ENCODE measurements around the gene HK1.
"Not testable (repeated sequence)": the region's sequence is repeated elsewhere in the genome, so short reads cannot be mapped to it uniquely, and the experiment has no call there.

Gene HK1

DNA sequence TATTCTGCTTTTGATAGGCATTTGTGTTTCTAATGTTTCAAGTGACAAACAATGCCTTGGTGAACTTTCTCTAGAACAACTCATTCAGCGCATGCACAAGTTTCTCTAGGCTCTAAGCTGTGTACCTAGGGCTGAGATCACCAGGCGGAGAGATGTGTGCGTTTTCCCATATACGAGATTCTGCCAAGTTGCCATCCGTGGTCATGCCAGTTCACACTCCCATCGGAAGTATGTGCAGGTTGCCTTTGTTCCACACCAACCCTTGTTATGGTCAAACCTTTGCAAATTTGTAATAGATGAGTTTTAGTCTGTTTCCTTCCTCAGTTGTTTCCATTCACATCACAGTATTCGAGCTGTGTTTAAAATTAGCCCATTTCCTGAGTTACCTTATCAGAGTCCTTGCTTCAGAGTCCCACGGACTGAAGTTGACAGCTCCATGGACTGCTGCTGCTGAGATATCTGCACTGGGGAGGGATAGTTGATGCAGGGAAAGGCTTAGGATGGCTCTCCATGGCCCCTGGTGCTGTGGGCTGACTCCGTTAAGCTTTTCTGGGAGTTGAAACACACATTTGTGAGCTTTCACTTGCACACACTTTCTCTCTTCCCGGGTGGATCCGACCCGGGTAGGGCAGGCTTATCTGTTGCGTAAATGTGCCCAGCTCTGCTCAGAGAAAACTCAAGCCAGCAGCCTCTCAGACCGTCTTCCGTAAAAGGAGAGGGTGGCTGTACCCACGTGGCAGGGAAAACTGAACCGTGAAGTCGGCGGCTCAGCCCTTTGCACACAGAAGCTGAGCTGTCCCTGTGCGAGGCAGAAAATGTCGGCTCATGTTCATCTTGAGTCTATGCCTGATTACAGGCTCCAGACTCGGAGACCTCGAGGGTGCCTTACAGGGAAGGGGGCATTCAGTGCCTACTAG lies 49.4 kb downstream of the HK1 start:
- DNase-seq (ENCODE audit: low read depth in 2 of 2) = no peak

DNA sequence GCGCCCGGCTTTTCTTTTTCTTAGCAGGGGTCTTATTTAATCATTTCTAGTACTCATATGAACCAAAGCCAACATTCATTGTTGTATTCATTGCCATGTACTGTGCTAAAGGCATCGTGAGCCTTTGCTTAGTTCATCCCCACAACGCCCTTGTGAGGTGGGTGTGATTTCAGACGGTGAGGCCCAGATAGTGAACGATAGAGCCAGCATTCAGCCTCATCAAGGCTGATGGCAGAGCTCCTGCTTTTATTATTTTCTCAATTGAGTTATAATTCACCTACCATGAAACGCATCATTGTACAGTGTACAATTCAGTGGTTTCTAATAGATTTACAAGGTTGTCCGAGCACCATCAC lies 50.1 kb downstream of the HK1 start:
- no peak for DNase-seq (ENCODE audit: low read depth in 2 of 2)

DNA sequence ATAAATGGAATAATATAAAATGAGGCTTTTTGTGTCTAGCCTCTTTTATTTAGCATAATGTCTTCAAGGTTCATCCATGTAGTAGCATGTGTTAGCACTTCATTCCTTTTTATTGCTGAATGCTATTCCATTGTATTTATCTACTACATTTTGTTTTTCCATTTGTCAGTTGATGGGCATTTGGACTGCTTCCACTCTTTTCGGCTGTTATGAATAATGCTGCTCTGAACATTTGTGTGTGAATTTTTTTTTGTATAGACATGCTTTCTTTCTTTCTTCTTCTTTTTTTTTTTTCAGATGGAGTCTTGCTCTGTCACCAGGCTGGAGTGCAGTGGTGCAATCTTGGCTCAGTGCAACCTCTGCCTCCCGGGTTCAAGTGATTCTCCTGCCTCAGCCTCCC lies 50.6 kb downstream of the HK1 start:
- not testable (repeated sequence) for DNase-seq (ENCODE audit: low read depth in 2 of 2)

DNA sequence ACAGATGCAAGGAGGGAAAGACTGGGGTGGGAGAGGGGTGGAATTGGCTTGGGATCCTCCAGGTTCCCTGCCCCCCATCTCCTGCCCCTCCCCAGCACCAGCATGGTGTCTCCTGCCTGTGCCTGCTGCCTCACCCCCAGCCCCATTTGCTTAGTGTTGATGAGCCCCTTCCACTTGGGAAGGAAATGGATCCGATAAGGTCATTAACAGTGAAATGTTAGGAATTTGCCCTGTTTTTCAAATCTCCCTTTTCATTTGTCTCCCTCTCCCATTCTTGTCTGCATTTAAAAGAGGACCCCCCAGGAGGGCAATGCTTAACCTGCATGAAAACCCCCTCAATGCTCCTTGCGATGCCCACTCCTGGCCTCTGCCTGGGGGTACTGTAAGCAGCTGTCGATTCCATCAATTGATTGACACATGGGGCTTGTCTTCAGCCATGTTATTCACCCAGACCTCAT lies 51.5 kb downstream of the HK1 start:
- DNase-seq (ENCODE audit: low read depth in 2 of 2) = no peak

DNA sequence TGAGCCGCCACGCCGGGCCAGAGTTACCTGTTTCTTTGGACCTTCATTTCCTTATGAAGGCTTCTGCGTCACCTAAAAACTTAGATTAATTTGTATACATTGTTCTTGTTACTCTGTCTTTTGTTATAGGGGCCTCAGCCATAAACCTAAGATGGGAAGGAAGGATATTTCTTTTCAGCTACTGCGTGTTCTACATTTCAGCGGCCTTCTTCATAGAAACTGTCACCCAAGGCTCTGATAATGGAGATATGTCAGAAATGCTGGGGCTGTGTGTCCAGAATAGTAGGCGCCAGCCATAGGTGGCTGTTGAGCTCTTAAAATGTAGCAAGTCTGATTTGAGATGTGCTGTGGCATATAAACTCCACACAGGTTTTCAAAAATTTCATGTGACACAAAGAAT lies 52.9 kb downstream of the HK1 start:
- no peak for DNase-seq (ENCODE audit: low read depth in 2 of 2)

DNA sequence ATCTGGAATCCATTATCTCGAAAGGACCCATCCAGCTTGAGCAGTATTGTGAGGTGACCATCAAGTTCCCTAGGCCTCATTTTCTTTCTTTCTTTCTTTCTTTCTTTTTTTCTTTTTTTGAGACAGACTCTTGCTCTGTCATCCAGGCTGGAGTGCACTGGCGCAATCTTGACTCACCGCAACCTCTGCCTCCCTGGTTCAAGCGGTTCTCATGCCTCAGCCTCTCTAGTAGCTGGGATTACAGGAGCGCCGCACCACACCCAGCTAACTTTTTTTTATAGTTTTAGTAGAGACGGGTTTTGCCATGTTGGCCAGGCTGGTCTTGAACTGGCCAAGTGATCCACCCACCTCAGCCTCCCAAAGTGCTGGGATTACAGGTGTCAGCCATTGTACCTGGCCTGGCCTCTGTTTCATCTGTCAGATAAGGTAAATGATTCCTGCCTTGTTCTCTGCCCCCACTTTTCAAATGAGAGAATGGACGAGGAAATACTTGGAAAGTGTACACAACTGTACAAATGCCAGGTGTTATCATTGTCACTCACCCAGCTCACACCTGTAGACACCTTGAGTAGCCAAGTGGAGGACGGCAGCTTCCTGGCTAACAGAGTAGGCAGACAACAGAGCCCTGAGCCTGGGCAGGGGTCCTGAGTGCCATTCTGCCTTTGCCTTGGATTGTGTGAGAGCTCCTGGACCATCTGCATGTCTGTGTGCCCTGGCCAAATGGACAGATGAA lies 54.1 kb downstream of the HK1 start:
- DNase-seq (ENCODE audit: low read depth in 2 of 2) = no peak

DNA sequence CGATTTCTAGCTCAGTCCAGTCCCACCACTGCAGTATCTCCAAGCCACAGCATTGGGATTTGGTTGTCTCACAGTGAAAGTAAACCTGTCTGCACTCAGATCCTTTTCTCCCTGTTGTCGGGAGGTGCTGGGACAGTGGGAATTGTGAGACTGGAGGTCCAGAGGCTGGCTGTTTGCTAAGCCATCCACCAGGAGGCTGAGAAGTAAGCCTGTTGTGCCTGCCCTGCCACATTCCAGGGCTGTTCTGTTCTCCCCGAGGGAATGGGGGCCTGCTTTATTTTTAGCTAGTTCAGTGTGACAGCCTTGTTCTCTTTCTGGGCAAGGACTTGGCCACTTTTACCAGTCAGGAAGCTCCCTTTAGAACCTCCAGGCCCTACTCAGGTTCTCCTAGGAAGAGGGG lies 54.9 kb downstream of the HK1 start:
- no peak for DNase-seq (ENCODE audit: low read depth in 2 of 2)

DNA sequence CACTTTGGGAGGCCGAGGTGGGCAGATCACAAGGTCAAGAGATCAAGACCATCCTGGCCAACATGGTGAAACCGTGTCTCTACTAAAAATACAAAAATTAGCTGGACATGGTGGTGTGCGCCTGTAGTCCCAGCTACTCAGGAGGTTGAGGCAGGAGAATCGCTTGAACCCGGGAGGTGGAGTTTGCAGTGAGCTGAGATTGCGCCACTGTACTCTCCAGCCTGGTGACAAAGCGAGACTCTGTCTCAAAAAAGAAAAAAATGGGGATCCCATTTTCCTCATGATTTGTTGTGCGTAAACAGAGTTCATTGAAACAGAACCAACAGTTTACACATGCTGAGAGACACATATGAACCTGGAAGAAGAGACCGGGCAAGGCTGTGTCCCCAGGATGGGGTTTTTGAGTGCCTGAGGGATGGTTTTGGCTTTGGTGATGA lies 55.6 kb downstream of the HK1 start:
- DNase-seq (ENCODE audit: low read depth in 2 of 2) = not testable (repeated sequence)

DNA sequence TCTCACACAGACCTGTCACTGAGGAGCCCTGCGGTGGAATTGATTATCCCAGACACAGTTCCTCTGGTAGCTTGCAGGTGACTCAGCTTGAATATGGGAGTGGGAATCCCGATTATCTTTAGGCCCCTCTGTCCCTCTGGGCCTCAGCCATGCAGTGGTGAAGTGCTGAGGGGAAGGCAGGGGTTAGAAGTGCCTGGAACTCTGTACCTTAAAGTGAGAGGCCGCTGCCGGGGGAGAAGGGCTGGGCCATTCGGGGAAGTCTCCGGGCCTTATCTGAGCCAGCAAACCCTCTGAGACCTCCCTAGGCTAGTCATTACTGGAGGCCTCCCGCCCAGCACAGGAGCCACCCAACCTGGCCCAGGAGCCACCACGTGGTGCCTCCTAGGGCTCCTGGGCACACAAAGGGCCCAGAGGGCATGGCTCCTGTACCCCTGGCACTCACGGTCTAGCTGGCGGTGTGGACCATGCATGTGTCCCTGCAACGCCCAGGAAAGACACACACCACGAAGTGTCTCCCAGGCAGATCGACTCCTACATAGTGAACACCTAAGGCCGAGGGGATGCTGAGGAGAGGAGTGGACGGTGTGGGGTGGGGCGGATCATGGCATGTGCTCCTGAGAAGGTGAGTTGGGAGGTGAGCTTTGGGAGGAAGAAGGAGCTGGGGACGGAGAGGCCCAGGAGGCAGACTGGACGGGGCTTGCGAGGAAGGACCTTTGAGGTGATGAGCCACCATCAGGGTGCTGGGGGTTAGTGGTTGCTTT lies 56.2 kb downstream of the HK1 start:
- no peak for DNase-seq (ENCODE audit: low read depth in 2 of 2)

DNA sequence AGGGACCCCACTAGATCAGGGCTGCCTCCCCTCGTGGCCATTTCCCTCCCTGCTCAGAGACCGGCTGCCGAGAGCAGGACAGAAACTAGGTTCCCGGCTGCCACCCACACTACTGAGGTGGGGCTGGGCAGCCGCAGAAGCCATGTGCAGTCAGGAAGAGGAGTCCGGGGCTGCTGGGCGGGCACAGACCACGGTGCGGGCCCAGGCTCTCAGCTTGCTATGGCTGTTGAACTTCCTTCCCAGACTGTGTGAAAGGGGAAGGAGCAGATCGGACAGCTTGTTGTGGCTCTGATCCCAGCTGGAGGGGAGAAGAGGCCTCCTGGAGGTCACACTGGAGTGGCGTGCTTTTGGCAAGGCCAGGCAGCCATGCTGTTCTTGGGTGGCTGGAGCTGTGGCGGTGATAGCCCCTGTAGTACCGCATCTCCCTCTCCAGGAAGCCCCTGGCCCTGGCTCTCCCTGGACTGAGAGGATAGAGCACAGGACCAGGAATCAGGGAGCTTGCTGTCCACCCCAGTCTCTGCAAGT lies 56.8 kb downstream of the HK1 start:
- peak in 1 of 2 donors; percentile 12 for DNase-seq (ENCODE audit: low read depth in 2 of 2)

DNA sequence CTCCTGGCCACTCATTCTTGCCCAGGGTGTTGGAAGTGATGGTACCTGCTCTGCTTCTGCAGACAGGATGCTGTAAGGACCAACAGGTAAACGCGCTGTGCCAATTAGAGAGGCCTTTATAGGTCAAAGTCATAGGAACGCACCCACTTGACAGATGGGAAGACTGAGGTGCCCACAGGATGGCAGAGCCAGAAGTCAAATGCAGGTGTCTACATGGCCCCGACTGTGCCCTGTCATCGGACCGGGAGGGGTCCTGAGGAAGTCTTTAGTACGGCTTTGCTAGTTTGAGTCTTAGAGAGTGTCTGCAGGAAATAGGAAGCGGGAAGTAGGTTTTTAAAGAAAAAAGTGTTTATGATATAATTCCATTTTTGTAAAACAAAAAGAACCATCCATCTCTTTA lies 57.3 kb downstream of the HK1 start:
- no peak for DNase-seq (ENCODE audit: low read depth in 2 of 2)

DNA sequence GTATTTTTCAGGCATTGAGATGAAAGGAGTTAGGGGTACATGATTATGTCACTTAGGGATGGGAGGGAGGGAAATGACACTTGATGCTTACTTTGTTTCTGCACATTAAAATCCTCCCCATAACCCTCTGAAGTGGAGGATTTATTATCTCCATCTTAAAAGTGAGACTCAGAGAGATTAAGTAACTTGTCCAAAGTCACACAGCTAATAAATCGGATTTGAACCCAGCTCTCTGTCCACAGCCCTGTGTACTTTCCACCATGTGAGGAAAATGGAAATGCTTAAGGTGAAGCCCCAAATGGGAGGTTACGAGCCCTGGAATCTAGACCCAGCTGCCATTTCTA lies 58.6 kb downstream of the HK1 start:
- DNase-seq (ENCODE audit: low read depth in 2 of 2) = no peak

DNA sequence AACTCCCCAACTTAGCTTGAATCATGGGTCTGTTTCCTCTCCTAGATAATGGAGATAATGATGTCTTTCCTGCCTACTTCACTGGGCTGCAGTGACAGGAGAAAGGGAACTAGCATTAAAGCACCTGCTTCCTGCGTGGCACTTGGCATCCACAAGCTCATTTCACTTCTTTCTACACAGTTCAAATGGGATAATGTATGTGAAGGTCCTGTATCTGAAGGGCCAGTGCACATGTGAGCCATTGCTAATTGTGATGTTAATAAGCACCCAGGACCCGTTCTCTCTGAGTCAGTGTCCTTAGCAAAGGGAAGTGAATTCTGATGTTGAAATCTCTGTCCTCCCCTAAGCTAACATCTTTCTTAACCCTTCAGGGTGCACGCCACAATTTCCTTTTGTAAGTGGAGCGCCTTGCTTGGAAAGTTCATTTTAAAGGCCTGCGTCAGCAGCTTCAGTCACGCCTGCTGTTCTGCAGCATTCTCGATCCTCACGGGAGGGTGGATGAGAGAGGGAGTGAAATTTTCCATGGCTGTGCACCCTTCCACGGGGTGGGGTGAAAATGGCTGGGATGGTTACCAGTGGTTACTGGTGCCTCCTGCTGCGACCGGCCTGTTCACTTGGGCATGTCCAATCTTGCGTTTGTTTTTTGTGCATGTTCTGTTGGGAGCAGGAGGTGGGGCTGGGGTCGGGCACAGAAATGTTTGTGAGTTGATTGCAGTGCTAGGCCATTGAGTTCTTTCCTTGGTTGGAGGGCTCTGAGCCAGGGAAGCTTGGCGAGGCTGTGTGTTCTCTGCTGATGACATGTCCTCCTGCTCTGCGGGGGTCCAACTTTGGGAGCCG lies 59.2 kb downstream of the HK1 start:
- no peak for DNase-seq (ENCODE audit: low read depth in 2 of 2)

DNA sequence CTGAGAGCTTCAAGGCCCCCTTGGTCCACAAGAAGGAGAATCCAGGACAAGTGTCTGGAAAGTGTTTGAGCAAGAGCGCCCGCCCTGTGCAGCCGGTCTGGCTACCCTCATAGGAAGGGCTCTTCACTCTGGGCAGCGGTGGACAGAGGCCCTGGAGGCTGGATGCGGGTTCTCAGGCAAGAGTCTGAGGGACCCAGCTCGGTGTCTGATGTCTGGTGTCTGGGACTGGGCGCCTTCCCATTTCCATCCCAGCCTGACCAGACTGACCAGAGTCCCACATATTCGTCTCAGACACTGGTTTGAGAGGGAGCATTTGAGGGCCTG lies 59.8 kb downstream of the HK1 start:
- DNase-seq (ENCODE audit: low read depth in 2 of 2) = no peak

DNA sequence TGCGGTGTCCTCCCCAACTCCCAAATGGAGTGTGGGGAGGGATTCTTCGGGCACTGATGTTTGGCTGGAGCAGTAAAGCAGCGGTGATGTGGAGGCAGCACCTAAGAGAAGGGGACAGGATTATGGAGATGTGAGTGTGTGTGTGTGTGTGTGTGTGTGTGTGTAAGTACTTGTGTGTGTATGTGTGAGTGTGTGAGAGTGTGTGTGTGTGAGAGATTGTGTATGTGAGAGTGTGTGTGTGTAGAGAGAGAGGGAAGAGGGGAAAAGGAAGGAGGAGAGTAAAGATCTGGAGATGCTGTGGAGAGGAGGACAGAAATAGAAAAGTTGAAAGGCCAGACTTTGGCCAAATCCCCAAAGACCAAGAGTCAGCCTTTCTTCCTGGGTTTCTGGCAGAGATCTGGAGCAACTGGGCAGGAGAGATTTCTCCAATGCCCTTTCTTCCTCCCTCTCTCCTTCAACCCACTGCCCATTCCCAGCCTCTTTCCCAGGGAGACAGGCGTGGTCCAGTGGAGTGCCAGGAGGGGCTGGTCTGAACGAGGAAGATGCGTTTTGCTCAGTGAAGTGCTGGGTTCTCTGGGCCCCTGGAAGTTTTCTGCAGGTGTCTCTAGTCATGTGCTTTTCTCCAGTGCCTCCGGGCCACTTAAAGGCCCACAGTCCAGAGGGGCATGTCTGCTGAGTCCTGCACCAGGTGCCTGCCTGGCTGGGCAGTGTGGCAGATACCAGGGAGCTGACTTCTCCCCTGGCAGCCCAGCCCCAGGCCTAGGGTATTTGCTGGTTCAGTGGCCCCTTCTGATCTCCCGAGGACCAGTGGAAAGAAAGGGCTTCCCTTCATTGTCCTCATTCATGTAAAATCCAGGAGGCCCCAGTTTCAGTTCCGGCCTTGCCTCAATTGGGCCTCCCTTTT lies 60.5 kb downstream of the HK1 start:
- DNase-seq (ENCODE audit: low read depth in 2 of 2) = no peak

DNA sequence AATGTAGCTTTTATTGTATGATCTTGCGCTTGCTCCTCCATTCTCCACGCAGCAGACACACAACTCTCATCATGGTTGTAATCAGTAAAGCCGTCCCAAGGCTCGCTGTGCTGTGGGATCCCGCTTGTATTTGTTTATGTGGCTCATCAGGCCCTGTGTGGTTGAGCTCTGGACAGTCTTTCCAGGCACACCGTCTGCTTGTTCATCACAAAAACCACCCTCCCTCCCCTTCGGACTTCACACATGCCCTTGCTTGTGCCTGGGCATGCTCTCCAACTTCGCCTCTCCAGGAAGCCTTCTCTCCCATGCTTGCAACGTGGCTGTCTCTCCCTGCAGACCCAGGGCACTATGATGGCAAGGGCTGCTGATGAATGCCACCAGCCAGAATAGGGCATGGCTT lies 62.4 kb downstream of the HK1 start:
- no peak for DNase-seq (ENCODE audit: low read depth in 2 of 2)

DNA sequence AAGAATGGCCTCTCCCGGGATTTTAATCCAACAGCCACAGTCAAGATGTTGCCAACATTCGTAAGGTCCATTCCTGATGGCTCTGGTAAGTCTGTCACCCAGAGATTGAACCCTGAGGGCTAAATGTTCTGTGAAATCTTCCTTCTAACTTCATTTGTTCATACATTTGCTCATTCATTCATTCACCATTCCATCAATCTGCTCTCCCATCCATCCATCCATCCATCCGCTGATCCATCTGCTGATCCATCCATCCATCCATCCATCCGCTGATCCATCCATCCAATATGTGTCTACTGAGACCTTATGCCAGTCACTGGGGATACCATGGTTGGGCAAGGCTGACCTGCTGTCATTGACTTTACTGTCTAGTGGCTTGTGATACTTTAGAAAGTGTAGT lies 65.6 kb downstream of the HK1 start:
- no peak for DNase-seq (ENCODE audit: low read depth in 2 of 2)

DNA sequence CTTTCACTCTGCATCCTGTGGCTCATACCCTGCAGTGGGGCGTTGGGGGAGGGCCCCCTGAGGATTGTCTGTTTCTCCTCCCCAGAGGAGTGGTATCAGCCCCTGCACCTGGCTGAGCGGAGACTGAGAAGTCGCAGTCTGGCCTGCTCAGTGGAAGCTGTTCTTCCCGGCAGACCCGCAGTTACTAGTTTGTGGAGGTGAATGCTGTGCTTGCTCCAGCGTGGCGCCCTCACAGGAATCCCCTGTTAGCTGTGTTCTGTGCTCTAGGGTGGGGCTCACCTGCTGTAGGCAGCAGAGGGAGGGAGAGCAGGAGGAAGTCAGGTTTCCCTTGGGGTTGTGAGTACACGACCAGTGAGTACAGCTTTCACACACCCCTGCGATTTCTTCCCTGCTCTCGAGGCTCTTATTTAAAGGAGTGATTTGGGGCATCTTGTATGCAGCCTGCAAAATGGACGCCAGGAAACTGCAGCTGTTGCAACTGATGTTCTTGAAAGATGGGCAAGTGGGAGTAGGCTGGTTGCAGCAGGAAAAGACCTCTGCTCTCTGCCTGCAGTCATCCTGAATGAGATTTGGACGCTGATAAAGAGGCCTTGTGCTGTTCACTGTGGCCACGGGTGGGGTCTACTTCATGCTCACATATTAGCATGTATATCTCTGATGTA lies 66.4 kb downstream of the HK1 start:
- no peak for DNase-seq (ENCODE audit: low read depth in 2 of 2)

DNA sequence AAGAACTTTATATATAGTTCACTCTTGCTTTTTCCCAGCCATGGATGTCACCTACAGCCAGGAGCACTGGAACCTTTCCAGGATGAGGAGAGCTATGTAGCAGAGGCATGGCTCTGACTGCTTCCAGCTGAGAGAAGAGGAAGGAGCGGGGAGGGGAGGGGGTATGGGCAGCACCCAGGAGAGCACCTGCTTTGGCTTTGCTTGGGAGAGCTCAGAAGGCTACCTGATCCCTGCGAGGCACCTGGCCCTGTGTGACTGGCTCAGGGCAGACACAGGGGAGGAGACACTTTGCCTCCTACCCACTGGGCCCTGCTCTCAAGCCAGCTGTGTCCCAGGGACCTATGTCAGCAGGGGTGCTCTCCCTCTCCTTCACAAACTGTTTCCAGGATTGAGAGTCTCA lies 67.1 kb downstream of the HK1 start:
- no peak for DNase-seq (ENCODE audit: low read depth in 2 of 2)
